OCI-LY7 (cell line): ENCODE data around the gene RAB32. TPM values are rescaled to one million over a fixed set of nuclear protein-coding genes. Genes with fewer than 3 reads are reported as not detected.
"Not testable (repeated sequence)": the region's sequence is repeated elsewhere in the genome, so short reads cannot be mapped to it uniquely, and the experiment has no call there.

ENCODE experiments used
- BruUV-seq: library from RNA; stranded (reverse); fragments of 400-500 nt; replicated peaks from 2 replicates; lab custom pipeline; 2021; lab: Mats Ljungman, UMichigan
- CTCF ChIA-PET: fragments of 300-600 bp; sonication (Branson Sonifier 250); formaldehyde crosslinking; loops from one replicate; lab custom pipeline; 2022; ENCODE audit warnings: antibody characterized with exemption; ENCODE audit not compliant: unreplicated experiment; lab: Charles Lee
- POLR2A ChIA-PET: fragments of 300-600 bp; sonication (Branson Sonifier 250); formaldehyde crosslinking; loops from one replicate; lab custom pipeline; 2022; ENCODE audit warnings: antibody characterized with exemption; lab: Charles Lee
- DNase-seq: peaks from one replicate; pipeline ENCODE4 v3.0.0-alpha.2; 2015; ENCODE audit warnings: low spot score
- H2AFZ ChIP-seq: fragments of 200-600 bp; sonication (generic), shearing (Covaris generic); 2 replicates; pipeline ENCODE4 v1.6.1; 2014; ENCODE audit warnings: mild to moderate bottlenecking, antibody characterized with exemption, low read length, moderate library complexity
- H3K27ac ChIP-seq: fragments of 200-600 bp; sonication (generic); 2 replicates; pipeline ENCODE4 v1.5.1; 2014; ENCODE audit warnings: mixed run types, low read depth, mild to moderate bottlenecking, moderate library complexity, low read length, inconsistent platforms; ENCODE audit not compliant: poor library complexity, severe bottlenecking
- H3K36me3 ChIP-seq: fragments of 200-600 bp; sonication (generic); 2 replicates; pipeline ENCODE4 v1.6.1; 2014; ENCODE audit warnings: mild to moderate bottlenecking, antibody characterized with exemption, low read length, moderate library complexity, mixed read lengths; ENCODE audit not compliant: insufficient read depth
- H3K4me1 ChIP-seq: fragments of 200-600 bp; sonication (generic); 2 replicates; pipeline ENCODE4 v1.5.1; 2014; ENCODE audit warnings: mild to moderate bottlenecking, low read length; ENCODE audit not compliant: insufficient read depth, poor library complexity, severe bottlenecking
- H3K4me2 ChIP-seq: fragments of 200-600 bp; sonication (generic); 2 replicates; pipeline ENCODE4 v1.6.1; 2014; ENCODE audit warnings: mild to moderate bottlenecking, low read length
- H3K4me3 ChIP-seq: fragments of 200-600 bp; sonication (generic); 2 replicates; pipeline ENCODE4 v1.5.1; 2014; ENCODE audit warnings: mild to moderate bottlenecking, low read depth, low read length; ENCODE audit not compliant: poor library complexity, severe bottlenecking
- H3K79me2 ChIP-seq: fragments of 200-600 bp; sonication (generic); 2 replicates; pipeline ENCODE4 v1.6.1; 2016; ENCODE audit warnings: low read depth, mild to moderate bottlenecking, low read length, moderate library complexity, mixed read lengths; ENCODE audit not compliant: insufficient read depth
- H3K9me2 ChIP-seq: fragments of 200-600 bp; sonication (generic); 2 replicates; pipeline ENCODE4 v1.6.1; 2016; ENCODE audit warnings: mild to moderate bottlenecking, low read length, mixed read lengths; ENCODE audit not compliant: insufficient read depth
- H3K9me3 ChIP-seq: fragments of 200-600 bp; sonication (generic); 2 replicates; pipeline ENCODE4 v1.6.1; 2014; ENCODE audit warnings: mild to moderate bottlenecking, mixed run types, low read length, mixed read lengths
- H4K20me1 ChIP-seq: fragments of 200-600 bp; sonication (generic); 2 replicates; pipeline ENCODE4 v1.6.1; 2014; ENCODE audit warnings: mild to moderate bottlenecking, antibody characterized with exemption, low read length, moderate library complexity, mixed read lengths; ENCODE audit not compliant: insufficient read depth
- CTCF ChIP-seq: fragments of 200-600 bp; sonication (generic); conservative IDR thresholded peaks from 2 replicates; pipeline ENCODE4 v1.5.1; 2014; ENCODE audit warnings: mild to moderate bottlenecking, antibody characterized with exemption, low read length, moderate library complexity, mixed read lengths
- EZH2phosphoT487 ChIP-seq: fragments of 200-600 bp; sonication (generic); IDR thresholded peaks from 2 replicates; pipeline ENCODE4 v1.6.1; 2018; ENCODE audit warnings: low read depth, borderline replicate concordance, mild to moderate bottlenecking, mixed run types, antibody characterized with exemption, low read length, moderate library complexity, mixed read lengths
- intact Hi-C: fragments of 100-400 bp; cut with micrococcal nuclease; formaldehyde crosslinking; loops from one replicate; pipeline ENCODE4 v1.10.0; 2022; ENCODE audit not compliant: unreplicated experiment
- total RNA-seq, 2 experiments: library from RNA; depleted of rRNA in 1 of 2; stranded (reverse); fragments of >200 nt in 1 of 2; shearing (Covaris generic) in 1 of 2; gene quantifications; 2 replicates each; pipeline ENCODE4 v1.2.3, GENCODE V29; 2014 to 2022

The RAB32 gene
- total RNA-seq, 2 experiments from 2014 or later: not detected

- Histone ChIP-seq H3K4me1 (no peaks in the 10 kb centered on the region), H4K20me1 (no peaks in the 10 kb centered on the region), H3K27ac (no peak overlapping the region), H3K9me3 (no peaks in the 10 kb centered on the region), H3K36me3 (no peaks in the 10 kb centered on the region), H3K4me3 (no peak overlapping the region), H3K79me2 (no peaks in the 10 kb centered on the region), H2AFZ (no peak overlapping the region), H3K9me2 (no peaks in the 10 kb centered on the region), H3K4me2 (no peak overlapping the region)
- no peak for DNase-seq
- no peak for TF ChIP-seq CTCF
- no peak for TF ChIP-seq EZH2phosphoT487
- POLR2A ChIA-PET: no interaction called here
- intact Hi-C loops: no loop called here
- CTCF ChIA-PET: no interaction called here
- no TSS peak for BruUV-seq
Measured at GRCh38 chr6:146553377-146554135, 9.9 kb downstream of the RAB32 start.

- intact Hi-C loops: no loop called here
- no peak overlapping the region for H2AFZ ChIP-seq
- no peaks in the 10 kb centered on the region for H3K79me2 ChIP-seq
- DNase-seq: no peak
- no peak overlapping the region for H3K4me3 ChIP-seq
- TF ChIP-seq CTCF: no peak
- no peak for TF ChIP-seq EZH2phosphoT487
- BruUV-seq: no TSS peak
- no peaks in the 10 kb centered on the region for H3K9me3 ChIP-seq
- H4K20me1 ChIP-seq: no peaks in the 10 kb centered on the region
- H3K27ac ChIP-seq: no peak overlapping the region
- CTCF ChIA-PET: no interaction called here
- H3K36me3 ChIP-seq: no peaks in the 10 kb centered on the region
- no peak overlapping the region for H3K4me2 ChIP-seq
- no peaks in the 10 kb centered on the region for H3K9me2 ChIP-seq
- POLR2A ChIA-PET: interaction anchor here (0.9 to 1.1 kb wide), 2 partner anchors 11 to 13 kb away, joined by 3 to 4 read pairs; no protein-coding TSS in a partner anchor
- no peaks in the 10 kb centered on the region for H3K4me1 ChIP-seq
Measured at GRCh38 chr6:146560607-146561006, 17.0 kb downstream of the RAB32 start.

GRCh38 chr6:146566661-146567060 lies 23.0 kb downstream of the RAB32 start:
- H3K9me2 ChIP-seq, POLR2A ChIA-PET, H3K4me2 ChIP-seq, CTCF ChIA-PET, H3K9me3 ChIP-seq, H3K4me1 ChIP-seq, H3K4me3 ChIP-seq, intact Hi-C loops, H3K36me3 ChIP-seq, H4K20me1 ChIP-seq, H3K79me2 ChIP-seq, H2AFZ ChIP-seq, H3K27ac ChIP-seq, BruUV-seq, DNase-seq: not testable (repeated sequence)

GRCh38 chr6:146568619-146569018 lies 25.0 kb downstream of the RAB32 start:
- H2AFZ ChIP-seq, intact Hi-C loops, H3K9me2 ChIP-seq, DNase-seq, H3K27ac ChIP-seq, H4K20me1 ChIP-seq, BruUV-seq, H3K4me3 ChIP-seq, H3K4me2 ChIP-seq, H3K79me2 ChIP-seq, CTCF ChIA-PET, H3K9me3 ChIP-seq, POLR2A ChIA-PET, H3K36me3 ChIP-seq, H3K4me1 ChIP-seq: not testable (repeated sequence)
